IMR-90 (cell line): Measurements from ENCODE around the gene BATF. TPM values are rescaled to one million over a fixed set of nuclear protein-coding genes. Genes with fewer than 3 reads are reported as not detected.

Experiments used
- ATAC-seq: fragments of 200-7000 bp; cut with Tn5 transposase; 2 replicates; pipeline ENCODE4 v1.9.1; 2020; ENCODE audit warnings: low read depth, mild to moderate bottlenecking, moderate library complexity
- BruUV-seq: library from RNA; stranded (reverse); fragments of 400-500 nt; replicated peaks from 2 replicates; lab custom pipeline; 2021; lab: Mats Ljungman, UMichigan
- CTCF ChIA-PET: fragments of 300-600 bp; formaldehyde crosslinking; extraction: SDS; loops from one replicate; lab custom pipeline; 2021; ENCODE audit warnings: antibody characterized with exemption; lab: Yijun Ruan, JAX
- POLR2A ChIA-PET: fragments of 300-600 bp; sonication (Branson Sonifier 250); formaldehyde crosslinking; loops from one replicate; lab custom pipeline; 2022; ENCODE audit warnings: antibody characterized with exemption; ENCODE audit not compliant: unreplicated experiment; lab: Charles Lee
- DNase-seq: peaks from one replicate; pipeline ENCODE4 v3.0.0; 2013
- H2AFZ ChIP-seq: replicated peaks from 2 replicates; pipeline ENCODE3; 2013; ENCODE audit warnings: low read length, mild to moderate bottlenecking; ENCODE audit not compliant: poor library complexity
- H2AK5ac ChIP-seq: 2 replicates; pipeline ENCODE4 v1.6.1; 2013; ENCODE audit warnings: low read depth, low read length, inconsistent platforms
- H2AK9ac ChIP-seq: replicated peaks from 2 replicates; pipeline ENCODE3; 2013; ENCODE audit warnings: mild to moderate bottlenecking, low read depth, low read length, moderate library complexity; ENCODE audit not compliant: poor library complexity
- H2BK120ac ChIP-seq: 2 replicates; pipeline ENCODE4 v1.6.1; 2013; ENCODE audit warnings: low read depth, low read length, inconsistent platforms
- H2BK15ac ChIP-seq: 3 replicates; pipeline ENCODE4 v1.6.1; 2013; ENCODE audit warnings: low read depth, low read length, inconsistent platforms
- H2BK20ac ChIP-seq: 2 replicates; pipeline ENCODE4 v1.6.1; 2013; ENCODE audit warnings: low read depth, mild to moderate bottlenecking, inconsistent platforms, low read length, moderate library complexity
- H2BK5ac ChIP-seq: 2 replicates; pipeline ENCODE4 v1.6.1; 2013; ENCODE audit warnings: mild to moderate bottlenecking, low read depth, low read length, inconsistent platforms; ENCODE audit not compliant: poor library complexity, severe bottlenecking
- H3K14ac ChIP-seq: replicated peaks from 2 replicates; pipeline ENCODE4 v1.6.1; 2013; ENCODE audit warnings: low read depth, low read length, inconsistent platforms
- H3K18ac ChIP-seq: 2 replicates; pipeline ENCODE4 v1.6.1; 2013; ENCODE audit warnings: low read depth, low read length, control low read depth
- H3K23ac ChIP-seq: 2 replicates; pipeline ENCODE4 v1.6.1; 2013; ENCODE audit warnings: low read depth, low read length, inconsistent platforms
- H3K27ac ChIP-seq: 2 replicates; pipeline ENCODE4 v1.5.1; 2013; ENCODE audit warnings: mild to moderate bottlenecking, control low read depth, low read length; ENCODE audit not compliant: insufficient read depth
- H3K27me3 ChIP-seq: 2 replicates; pipeline ENCODE4 v1.6.1; 2013; ENCODE audit warnings: low read length; ENCODE audit not compliant: control insufficient read depth, insufficient read depth
- H3K36me3 ChIP-seq: 2 replicates; pipeline ENCODE4 v1.6.1; 2013; ENCODE audit warnings: low read length, mixed read lengths; ENCODE audit not compliant: control insufficient read depth, insufficient read depth
- H3K4ac ChIP-seq: 2 replicates; pipeline ENCODE4 v1.6.1; 2013; ENCODE audit warnings: low read depth, low read length, inconsistent platforms
- H3K4me1 ChIP-seq: 2 replicates; pipeline ENCODE4 v1.6.1; 2013; ENCODE audit warnings: low read length, mixed read lengths; ENCODE audit not compliant: control insufficient read depth, insufficient read depth
- H3K4me2 ChIP-seq: 2 replicates; pipeline ENCODE4 v1.6.1; 2013; ENCODE audit warnings: low read depth, mild to moderate bottlenecking, control low read depth, low read length, moderate library complexity
- H3K4me3 ChIP-seq: 2 replicates; pipeline ENCODE4 v1.5.1; 2013; ENCODE audit warnings: low read depth, mild to moderate bottlenecking, control low read depth, low read length, moderate library complexity; ENCODE audit not compliant: insufficient read depth
- H3K56ac ChIP-seq: 2 replicates; pipeline ENCODE4 v1.6.1; 2013; ENCODE audit warnings: low read length, inconsistent platforms; ENCODE audit not compliant: insufficient read depth; ENCODE audit errors: extremely low read depth
- H3K79me1 ChIP-seq, 2 experiments: 2 replicates each; pipeline ENCODE4 v1.6.1; 2013; ENCODE audit warnings: low read length in 2 of 2, inconsistent platforms in 1 of 2, low read depth in 1 of 2
- H3K9ac ChIP-seq: 2 replicates; pipeline ENCODE4 v1.6.1; 2013; ENCODE audit warnings: low read depth, low read length, control low read depth
- H3K9me1 ChIP-seq: 2 replicates; pipeline ENCODE4 v1.6.1; 2013; ENCODE audit warnings: low read length, inconsistent platforms; ENCODE audit not compliant: insufficient read depth
- H3K9me3 ChIP-seq: 2 replicates; pipeline ENCODE4 v1.6.1; 2013; ENCODE audit warnings: low read length; ENCODE audit not compliant: control insufficient read depth, insufficient read depth
- H4K20me1 ChIP-seq: 2 replicates; pipeline ENCODE4 v1.6.1; 2013; ENCODE audit warnings: low read length, inconsistent platforms; ENCODE audit not compliant: insufficient read depth
- H4K5ac ChIP-seq: 2 replicates; pipeline ENCODE4 v1.6.1; 2013; ENCODE audit warnings: mild to moderate bottlenecking, low read depth, low read length, control low read depth
- H4K8ac ChIP-seq, 2 experiments: 2 replicates each; pipeline ENCODE4 v1.6.1; 2013; ENCODE audit warnings: low read depth in 2 of 2, low read length in 2 of 2, control low read depth in 1 of 2, inconsistent platforms in 1 of 2
- H4K91ac ChIP-seq: 2 replicates; pipeline ENCODE4 v1.6.1; 2013; ENCODE audit warnings: low read depth, low read length, inconsistent platforms; ENCODE audit not compliant: insufficient read depth
- CEBPB ChIP-seq: IDR thresholded peaks from 2 replicates; pipeline ENCODE4 v1.6.1; 2012; ENCODE audit warnings: low read depth, low read length, improper control_type of control experiment
- CTCF ChIP-seq: conservative IDR thresholded peaks from 2 replicates; pipeline ENCODE4 v1.5.1; 2012; ENCODE audit warnings: mild to moderate bottlenecking, low read depth, low read length, improper control_type of control experiment
- FOS ChIP-seq: fragments of 150-350 bp; IDR thresholded peaks from 2 replicates; pipeline ENCODE4 v1.6.1; 2016; ENCODE audit warnings: low read depth, low read length
- MAFK ChIP-seq: IDR thresholded peaks from 2 replicates; pipeline ENCODE4 v1.6.1; 2012; ENCODE audit warnings: low read depth, low read length, improper control_type of control experiment
- MAZ ChIP-seq: IDR thresholded peaks from 2 replicates; pipeline ENCODE4 v1.6.1; 2012; ENCODE audit warnings: low read depth, mild to moderate bottlenecking, low read length, improper control_type of control experiment, moderate library complexity, borderline replicate concordance
- MXI1 ChIP-seq: IDR thresholded peaks from 2 replicates; pipeline ENCODE4 v1.6.1; 2012; ENCODE audit warnings: low read depth, mild to moderate bottlenecking, low read length, moderate library complexity, borderline replicate concordance
- NFE2L2 ChIP-seq: fragments of 150-350 bp; IDR thresholded peaks from 2 replicates; pipeline ENCODE4 v1.6.1; 2016; ENCODE audit warnings: low read depth, mild to moderate bottlenecking, low read length
- POLR2A ChIP-seq: IDR thresholded peaks from 2 replicates; pipeline ENCODE4 v1.6.1; 2012; ENCODE audit warnings: mild to moderate bottlenecking, low read depth, low read length
- RAD21 ChIP-seq: IDR thresholded peaks from 2 replicates; pipeline ENCODE4 v1.6.1; 2012; ENCODE audit warnings: low read length, improper control_type of control experiment
- RCOR1 ChIP-seq: IDR thresholded peaks from 2 replicates; pipeline ENCODE4 v1.6.1; 2012; ENCODE audit warnings: mild to moderate bottlenecking, low read length, improper control_type of control experiment; ENCODE audit not compliant: insufficient replicate concordance
- RFX5 ChIP-seq: IDR thresholded peaks from 2 replicates; pipeline ENCODE4 v1.8.0; 2012; ENCODE audit warnings: low read depth, mild to moderate bottlenecking, low read length, moderate library complexity
- SMC3 ChIP-seq: fragments of 150-350 bp; IDR thresholded peaks from 2 replicates; pipeline ENCODE4 v1.6.1; 2016; ENCODE audit warnings: low read depth, mild to moderate bottlenecking, antibody characterized with exemption, low read length, moderate library complexity
- USF2 ChIP-seq: fragments of 150-350 bp; IDR thresholded peaks from 2 replicates; pipeline ENCODE4 v1.6.1; 2017; ENCODE audit warnings: mild to moderate bottlenecking, antibody characterized with exemption, low read length, low read depth
- WGBS, 2 experiments: methylation state at CpG; one replicate each; pipeline versions ENCODE4 v1.1.5 to v1.1.7; 2013; ENCODE audit warnings: missing lambda C conversion rate in 2 of 2; ENCODE audit not compliant: insufficient read length in 1 of 2; ENCODE audit errors: extremely low coverage in 2 of 2; 5-methylcytosine and 5-hydroxymethylcytosine counted together
- dilution Hi-C: fragments of 300-500 bp; cut with HindIII; formaldehyde crosslinking; loops from one replicate; pipeline ENCODE4 v1.14.3; 2018; ENCODE audit warnings: low sequenced_read_pairs; ENCODE audit not compliant: unreplicated experiment
- in situ Hi-C: fragments of 300-500 bp; cut with MboI; formaldehyde crosslinking; loops from 3 replicates; pipeline ENCODE4 v1.14.3; 2019; ENCODE audit warnings: low sequenced_read_pairs, inconsistent platforms, mixed read lengths
- intact Hi-C: fragments of 100-400 bp; cut with micrococcal nuclease; formaldehyde crosslinking; loops from 2 replicates; pipeline ENCODE4 v1.10.0; 2022
- polyA plus RNA-seq, 3 experiments: library from polyadenylated mRNA; depleted of rRNA; stranded (reverse); fragments of >200 nt; gene quantifications; 2 replicates each; pipeline ENCODE4 v1.2.3, GENCODE V29; 2012; ENCODE audit warnings: low replicate concordance in 1 of 3
- total RNA-seq: library from RNA; depleted of rRNA; stranded (reverse); fragments of >200 nt; gene quantifications from 2 replicates; pipeline ENCODE4 v1.2.3, GENCODE V29; 2012
- TF ChIP-seq, protein P1 (sequence below): fragments of 150-350 bp; IDR thresholded peaks from 2 replicates; pipeline ENCODE4 v1.6.1; 2016; ENCODE audit warnings: low read depth, mild to moderate bottlenecking, low read length, moderate library complexity, borderline replicate concordance

BATF gene
- total and polyA plus RNA-seq, 2 of the 4 experiments (the other 2 are of a cell fraction): not detected

DNA sequence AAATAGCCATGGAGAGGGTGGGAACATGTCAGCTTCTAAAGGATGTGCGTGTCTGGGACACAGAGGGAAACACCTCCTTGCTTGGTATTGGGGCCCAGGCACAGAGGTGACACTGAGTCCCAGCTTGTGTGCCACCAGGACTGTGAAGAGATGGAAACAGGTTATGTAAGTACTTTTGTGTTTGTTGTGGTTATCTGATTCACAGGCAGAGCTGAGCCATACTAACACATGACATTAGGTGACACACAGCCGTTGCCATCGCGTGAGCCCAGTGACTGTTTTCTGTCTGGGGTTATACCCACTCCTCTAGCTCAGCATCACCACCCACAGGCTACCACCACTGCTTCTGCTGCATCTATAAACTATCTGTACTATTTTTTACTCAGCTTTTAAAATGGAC lies 44.1 kb downstream of the BATF start:
- Histone ChIP-seq H3K9ac (no peak overlapping the region), H3K4ac (no peak overlapping the region), H2BK15ac (no peak overlapping the region), H3K23ac (no peak overlapping the region), H3K14ac (no peak overlapping the region), H3K56ac (no peak overlapping the region), H4K20me1 (no peaks in the 10 kb centered on the region), H3K9me3 (no peaks in the 10 kb centered on the region), H2AK5ac (no peak overlapping the region), H3K9me1 (no peaks in the 10 kb centered on the region), H3K4me1 (no peaks in the 10 kb centered on the region), H3K18ac (no peak overlapping the region), H3K4me3 (no peak overlapping the region), H2BK120ac (no peak overlapping the region), H2AFZ (no peak overlapping the region), H2BK5ac (no peak overlapping the region), H3K27me3 (peaks cover 57% of the 10 kb centered on the region), H3K36me3 (no peaks in the 10 kb centered on the region), H3K79me1 (no peaks in the 10 kb centered on the region), H2AK9ac (no peak overlapping the region), H4K8ac (no peak overlapping the region), H4K91ac (no peak overlapping the region), H3K27ac (no peak overlapping the region), H4K5ac (no peak overlapping the region), H3K4me2 (no peak overlapping the region), H2BK20ac (no peak overlapping the region)
- no peak for DNase-seq
- dilution Hi-C loops: no loop called here
- intact Hi-C loops: no loop called here
- no peak for ATAC-seq
- ChIA-PET POLR2A (no interaction called here), CTCF (interaction anchor here (0.5 kb wide), 1 partner anchor 111 kb away, joined by 3 read pairs; no protein-coding TSS in a partner anchor)
- BruUV-seq: no TSS peak
- in situ Hi-C loops: no loop called here
- no CpG with 5 or more reads among the region's 4 CpGs for WGBS, 2 experiments
- no peak for TF ChIP-seq MAFK
- TF ChIP-seq NFE2L2: no peak
- no peak for TF ChIP-seq RAD21
- no peak for TF ChIP-seq FOS
- TF ChIP-seq USF2: no peak
- TF ChIP-seq MAZ: no peak
- TF ChIP-seq CTCF: no peak
- no peak for TF ChIP-seq RFX5
- no peak for TF ChIP-seq RCOR1
- TF ChIP-seq CEBPB: no peak
- no peak for TF ChIP-seq MXI1
- TF ChIP-seq, protein P1, sequence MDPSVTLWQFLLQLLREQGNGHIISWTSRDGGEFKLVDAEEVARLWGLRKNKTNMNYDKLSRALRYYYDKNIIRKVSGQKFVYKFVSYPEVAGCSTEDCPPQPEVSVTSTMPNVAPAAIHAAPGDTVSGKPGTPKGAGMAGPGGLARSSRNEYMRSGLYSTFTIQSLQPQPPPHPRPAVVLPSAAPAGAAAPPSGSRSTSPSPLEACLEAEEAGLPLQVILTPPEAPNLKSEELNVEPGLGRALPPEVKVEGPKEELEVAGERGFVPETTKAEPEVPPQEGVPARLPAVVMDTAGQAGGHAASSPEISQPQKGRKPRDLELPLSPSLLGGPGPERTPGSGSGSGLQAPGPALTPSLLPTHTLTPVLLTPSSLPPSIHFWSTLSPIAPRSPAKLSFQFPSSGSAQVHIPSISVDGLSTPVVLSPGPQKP: no peak
- no peak for TF ChIP-seq POLR2A
- no peak for TF ChIP-seq SMC3
